ENCODE results near the gene PTDSS2. TPM values are rescaled to one million over a fixed set of nuclear protein-coding genes. Genes with fewer than 3 reads are reported as not detected.

Gene PTDSS2
- total RNA-seq, 1 donor from 2014 or later: 30.2 TPM

- peaks cover 76% of the 10 kb centered on the region for H3K27me3 ChIP-seq (ENCODE audit: low read depth)
- no peak for DNase-seq
- TF ChIP-seq CTCF (IDR thresholded peaks at IDR 0.05; ENCODE audit: borderline replicate concordance): no peak
- intact Hi-C loops (cut with micrococcal nuclease): no loop called here
- H3K4me3 ChIP-seq: no peak overlapping the region
- H3K27ac ChIP-seq (replicated peaks): no peak overlapping the region
- no peaks in the 10 kb centered on the region for H3K9me3 ChIP-seq (replicated peaks)
- peaks cover 5% of the 10 kb centered on the region for H3K4me1 ChIP-seq
- H3K36me3 ChIP-seq: no peaks in the 10 kb centered on the region
These were observed 11.8 kb upstream of the PTDSS2 start for GRCh38 chr11:438101-438844.

- DNase-seq: no peak
- H3K27ac ChIP-seq (replicated peaks): no peak overlapping the region
- peaks cover 11% of the 10 kb centered on the region for H3K4me1 ChIP-seq
- no peak overlapping the region for H3K4me3 ChIP-seq
- intact Hi-C loops (cut with micrococcal nuclease): no loop called here
- no peak for TF ChIP-seq CTCF (IDR thresholded peaks at IDR 0.05; ENCODE audit: borderline replicate concordance)
- H3K27me3 ChIP-seq (ENCODE audit: low read depth): peaks cover 71% of the 10 kb centered on the region
- no peaks in the 10 kb centered on the region for H3K9me3 ChIP-seq (replicated peaks)
- H3K36me3 ChIP-seq: no peaks in the 10 kb centered on the region
These were observed 10.6 kb upstream of the PTDSS2 start for GRCh38 chr11:439315-440064.

- Histone ChIP-seq H3K27ac (replicated peaks) (no peak overlapping the region), H3K27me3 (ENCODE audit: low read depth) (peaks cover 64% of the 10 kb centered on the region), H3K4me3 (no peak overlapping the region), H3K4me1 (peaks cover 17% of the 10 kb centered on the region), H3K36me3 (no peaks in the 10 kb centered on the region), H3K9me3 (replicated peaks) (no peaks in the 10 kb centered on the region)
- DNase-seq: no peak
- intact Hi-C loops (cut with micrococcal nuclease): no loop called here
- peak; percentile 34 for TF ChIP-seq CTCF (IDR thresholded peaks at IDR 0.05; ENCODE audit: borderline replicate concordance)
These were observed 9.7 kb upstream of the PTDSS2 start for GRCh38 chr11:440065-441042.

GRCh38 chr11:441043-441417 is 9.0 kb upstream of the PTDSS2 start:
- Histone ChIP-seq H3K4me1 (peaks cover 17% of the 10 kb centered on the region), H3K36me3 (no peaks in the 10 kb centered on the region), H3K27ac (replicated peaks) (no peak overlapping the region), H3K9me3 (replicated peaks) (no peaks in the 10 kb centered on the region), H3K4me3 (no peak overlapping the region), H3K27me3 (ENCODE audit: low read depth) (peaks cover 64% of the 10 kb centered on the region)
- no peak for DNase-seq
- TF ChIP-seq CTCF (IDR thresholded peaks at IDR 0.05; ENCODE audit: borderline replicate concordance): no peak
- intact Hi-C loops (cut with micrococcal nuclease): no loop called here

Data from left ventricle myocardium inferior (tissue), 1 donor.